WTC11 (cell line): ENCODE results near the gene PA2G4. TPM values are rescaled to one million over a fixed set of nuclear protein-coding genes. Genes with fewer than 3 reads are reported as not detected.

Source experiments
- CREB1 ChIP-seq: sonication (generic); formaldehyde crosslinking; IDR thresholded peaks from 2 replicates; pipeline ENCODE4 v1.8.0; 2023; ENCODE audit warnings: mild to moderate bottlenecking, missing genetic modification reagents
- GRHL2 ChIP-seq: fragments of 250-450 bp; sonication (Bioruptor Pico); IDR thresholded peaks from 2 replicates; pipeline ENCODE4 v1.8.0; 2022; ENCODE audit warnings: mild to moderate bottlenecking, moderate library complexity; ENCODE audit not compliant: insufficient replicate concordance, severe bottlenecking
- HMGA2 ChIP-seq: fragments of 250-450 bp; sonication (Bioruptor Pico); IDR thresholded peaks from 2 replicates; pipeline ENCODE4 v1.4.0; 2021; ENCODE audit warnings: mild to moderate bottlenecking, moderate library complexity
- HMGXB4 ChIP-seq: sonication (generic); formaldehyde crosslinking; IDR thresholded peaks from 2 replicates; pipeline ENCODE4 v1.8.1; 2023; ENCODE audit warnings: mild to moderate bottlenecking, moderate library complexity, missing genetic modification reagents
- IRF1 ChIP-seq: sonication (generic); formaldehyde crosslinking; IDR thresholded peaks from 2 replicates; pipeline ENCODE4 v1.8.0; 2023; ENCODE audit warnings: missing genetic modification reagents
- KAT7 ChIP-seq: sonication (generic); formaldehyde crosslinking; IDR thresholded peaks from 2 replicates; pipeline ENCODE4 v1.8.1; 2023; ENCODE audit warnings: missing genetic modification reagents, mild to moderate bottlenecking, borderline replicate concordance
- NFE2L1 ChIP-seq: sonication (generic); formaldehyde crosslinking; IDR thresholded peaks from 2 replicates; pipeline ENCODE4 v1.8.1; 2023; ENCODE audit warnings: missing genetic modification reagents
- NFYB ChIP-seq: sonication (generic); formaldehyde crosslinking; conservative IDR thresholded peaks from 2 replicates; pipeline ENCODE4 v1.8.0; 2022; ENCODE audit warnings: low read depth, missing genetic modification reagents
- OVOL2 ChIP-seq: fragments of 250-450 bp; sonication (Bioruptor Pico); IDR thresholded peaks from 2 replicates; pipeline ENCODE4 v1.9.0; 2021; ENCODE audit warnings: mild to moderate bottlenecking, borderline replicate concordance
- PRRX2 ChIP-seq: fragments of 250-450 bp; sonication (Bioruptor Pico); IDR thresholded peaks from 2 replicates; pipeline ENCODE4 v1.8.0; 2021; ENCODE audit warnings: mild to moderate bottlenecking
- RORB ChIP-seq: fragments of 250-450 bp; sonication (Bioruptor Pico); IDR thresholded peaks from 2 replicates; pipeline ENCODE4 v1.9.0; 2021; ENCODE audit warnings: mild to moderate bottlenecking
- TP53 ChIP-seq: sonication (generic); formaldehyde crosslinking; IDR thresholded peaks from 2 replicates; pipeline ENCODE4 v1.8.1; 2023; ENCODE audit warnings: mild to moderate bottlenecking, missing genetic modification reagents
- USF1 ChIP-seq: sonication (generic); formaldehyde crosslinking; IDR thresholded peaks from 2 replicates; pipeline ENCODE4 v1.8.0; 2022; ENCODE audit warnings: mild to moderate bottlenecking, missing genetic modification reagents
- ZNF138 ChIP-seq: sonication (generic); formaldehyde crosslinking; conservative IDR thresholded peaks from 2 replicates; pipeline ENCODE4 v1.8.1; 2022; ENCODE audit warnings: mild to moderate bottlenecking, moderate library complexity, missing genetic modification reagents
- ZNF396 ChIP-seq: fragments of 250-450 bp; sonication (Bioruptor Pico); IDR thresholded peaks from 2 replicates; pipeline ENCODE4 v1.8.0; 2021; ENCODE audit warnings: mild to moderate bottlenecking, moderate library complexity, borderline replicate concordance
- ZNF512 ChIP-seq: sonication (generic); formaldehyde crosslinking; IDR thresholded peaks from 2 replicates; pipeline ENCODE4 v1.8.1; 2022; ENCODE audit warnings: missing genetic modification reagents, borderline replicate concordance
- total RNA-seq: library from RNA; stranded (reverse); gene quantifications from 3 replicates; pipeline ENCODE4 v1.2.3, GENCODE V29; 2021
- TF ChIP-seq, protein P1 (sequence below): sonication (generic); formaldehyde crosslinking; IDR thresholded peaks from 2 replicates; pipeline ENCODE4 v1.8.0; 2022; ENCODE audit warnings: missing genetic modification reagents
- TF ChIP-seq, protein P2 (sequence below): sonication (generic); formaldehyde crosslinking; IDR thresholded peaks from 2 replicates; pipeline ENCODE4 v1.8.1; 2023; ENCODE audit warnings: mild to moderate bottlenecking, missing genetic modification reagents, borderline replicate concordance
- TF ChIP-seq, protein P3 (sequence below): sonication (generic); formaldehyde crosslinking; IDR thresholded peaks from 2 replicates; pipeline ENCODE4 v1.8.1; 2022; ENCODE audit warnings: low read depth, mild to moderate bottlenecking, moderate library complexity, missing genetic modification reagents, borderline replicate concordance
- TF ChIP-seq, protein P4 (sequence below): sonication (generic); formaldehyde crosslinking; IDR thresholded peaks from 2 replicates; pipeline ENCODE4 v1.8.1; 2023; ENCODE audit warnings: mild to moderate bottlenecking, missing genetic modification reagents, moderate library complexity
- TF ChIP-seq, protein P5 (sequence below): sonication (generic); formaldehyde crosslinking; IDR thresholded peaks from 2 replicates; pipeline ENCODE4 v1.8.1; 2023; ENCODE audit warnings: mild to moderate bottlenecking, missing genetic modification reagents

The PA2G4 gene
- total RNA-seq, 1 experiment from 2014 or later = 249 TPM

GRCh38 chr12:56157201-56158028, 53.1 kb downstream of the PA2G4 start (continued):
- TF ChIP-seq PRRX2 (CRISPR knock-in tag) (no peak), KAT7 (CRISPR knock-in tag) (no peak), ZNF396 (CRISPR knock-in tag) (no peak), CREB1 (CRISPR knock-in tag) (0 out of 2 replicates have a peak, but pooled peaks have one; percentile 18), RORB (no peak), TP53 (CRISPR knock-in tag) (no peak), NFYB (CRISPR knock-in tag) (no peak), ZNF512 (CRISPR knock-in tag) (no peak), HMGXB4 (CRISPR knock-in tag) (no peak), USF1 (CRISPR knock-in tag) (no peak), NFE2L1 (CRISPR knock-in tag) (no peak), OVOL2 (CRISPR knock-in tag) (no peak), ZNF138 (CRISPR knock-in tag) (no peak), HMGA2 (CRISPR knock-in tag) (no peak), GRHL2 (CRISPR knock-in tag) (no peak), IRF1 (CRISPR knock-in tag) (no peak)
- TF ChIP-seq, protein P1, sequence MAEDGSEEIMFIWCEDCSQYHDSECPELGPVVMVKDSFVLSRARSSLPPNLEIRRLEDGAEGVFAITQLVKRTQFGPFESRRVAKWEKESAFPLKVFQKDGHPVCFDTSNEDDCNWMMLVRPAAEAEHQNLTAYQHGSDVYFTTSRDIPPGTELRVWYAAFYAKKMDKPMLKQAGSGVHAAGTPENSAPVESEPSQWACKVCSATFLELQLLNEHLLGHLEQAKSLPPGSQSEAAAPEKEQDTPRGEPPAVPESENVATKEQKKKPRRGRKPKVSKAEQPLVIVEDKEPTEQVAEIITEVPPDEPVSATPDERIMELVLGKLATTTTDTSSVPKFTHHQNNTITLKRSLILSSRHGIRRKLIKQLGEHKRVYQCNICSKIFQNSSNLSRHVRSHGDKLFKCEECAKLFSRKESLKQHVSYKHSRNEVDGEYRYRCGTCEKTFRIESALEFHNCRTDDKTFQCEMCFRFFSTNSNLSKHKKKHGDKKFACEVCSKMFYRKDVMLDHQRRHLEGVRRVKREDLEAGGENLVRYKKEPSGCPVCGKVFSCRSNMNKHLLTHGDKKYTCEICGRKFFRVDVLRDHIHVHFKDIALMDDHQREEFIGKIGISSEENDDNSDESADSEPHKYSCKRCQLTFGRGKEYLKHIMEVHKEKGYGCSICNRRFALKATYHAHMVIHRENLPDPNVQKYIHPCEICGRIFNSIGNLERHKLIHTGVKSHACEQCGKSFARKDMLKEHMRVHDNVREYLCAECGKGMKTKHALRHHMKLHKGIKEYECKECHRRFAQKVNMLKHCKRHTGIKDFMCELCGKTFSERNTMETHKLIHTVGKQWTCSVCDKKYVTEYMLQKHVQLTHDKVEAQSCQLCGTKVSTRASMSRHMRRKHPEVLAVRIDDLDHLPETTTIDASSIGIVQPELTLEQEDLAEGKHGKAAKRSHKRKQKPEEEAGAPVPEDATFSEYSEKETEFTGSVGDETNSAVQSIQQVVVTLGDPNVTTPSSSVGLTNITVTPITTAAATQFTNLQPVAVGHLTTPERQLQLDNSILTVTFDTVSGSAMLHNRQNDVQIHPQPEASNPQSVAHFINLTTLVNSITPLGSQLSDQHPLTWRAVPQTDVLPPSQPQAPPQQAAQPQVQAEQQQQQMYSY = no peak
- TF ChIP-seq, protein P2, sequence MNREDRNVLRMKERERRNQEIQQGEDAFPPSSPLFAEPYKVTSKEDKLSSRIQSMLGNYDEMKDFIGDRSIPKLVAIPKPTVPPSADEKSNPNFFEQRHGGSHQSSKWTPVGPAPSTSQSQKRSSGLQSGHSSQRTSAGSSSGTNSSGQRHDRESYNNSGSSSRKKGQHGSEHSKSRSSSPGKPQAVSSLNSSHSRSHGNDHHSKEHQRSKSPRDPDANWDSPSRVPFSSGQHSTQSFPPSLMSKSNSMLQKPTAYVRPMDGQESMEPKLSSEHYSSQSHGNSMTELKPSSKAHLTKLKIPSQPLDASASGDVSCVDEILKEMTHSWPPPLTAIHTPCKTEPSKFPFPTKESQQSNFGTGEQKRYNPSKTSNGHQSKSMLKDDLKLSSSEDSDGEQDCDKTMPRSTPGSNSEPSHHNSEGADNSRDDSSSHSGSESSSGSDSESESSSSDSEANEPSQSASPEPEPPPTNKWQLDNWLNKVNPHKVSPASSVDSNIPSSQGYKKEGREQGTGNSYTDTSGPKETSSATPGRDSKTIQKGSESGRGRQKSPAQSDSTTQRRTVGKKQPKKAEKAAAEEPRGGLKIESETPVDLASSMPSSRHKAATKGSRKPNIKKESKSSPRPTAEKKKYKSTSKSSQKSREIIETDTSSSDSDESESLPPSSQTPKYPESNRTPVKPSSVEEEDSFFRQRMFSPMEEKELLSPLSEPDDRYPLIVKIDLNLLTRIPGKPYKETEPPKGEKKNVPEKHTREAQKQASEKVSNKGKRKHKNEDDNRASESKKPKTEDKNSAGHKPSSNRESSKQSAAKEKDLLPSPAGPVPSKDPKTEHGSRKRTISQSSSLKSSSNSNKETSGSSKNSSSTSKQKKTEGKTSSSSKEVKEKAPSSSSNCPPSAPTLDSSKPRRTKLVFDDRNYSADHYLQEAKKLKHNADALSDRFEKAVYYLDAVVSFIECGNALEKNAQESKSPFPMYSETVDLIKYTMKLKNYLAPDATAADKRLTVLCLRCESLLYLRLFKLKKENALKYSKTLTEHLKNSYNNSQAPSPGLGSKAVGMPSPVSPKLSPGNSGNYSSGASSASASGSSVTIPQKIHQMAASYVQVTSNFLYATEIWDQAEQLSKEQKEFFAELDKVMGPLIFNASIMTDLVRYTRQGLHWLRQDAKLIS = no peak
- TF ChIP-seq, protein P3, sequence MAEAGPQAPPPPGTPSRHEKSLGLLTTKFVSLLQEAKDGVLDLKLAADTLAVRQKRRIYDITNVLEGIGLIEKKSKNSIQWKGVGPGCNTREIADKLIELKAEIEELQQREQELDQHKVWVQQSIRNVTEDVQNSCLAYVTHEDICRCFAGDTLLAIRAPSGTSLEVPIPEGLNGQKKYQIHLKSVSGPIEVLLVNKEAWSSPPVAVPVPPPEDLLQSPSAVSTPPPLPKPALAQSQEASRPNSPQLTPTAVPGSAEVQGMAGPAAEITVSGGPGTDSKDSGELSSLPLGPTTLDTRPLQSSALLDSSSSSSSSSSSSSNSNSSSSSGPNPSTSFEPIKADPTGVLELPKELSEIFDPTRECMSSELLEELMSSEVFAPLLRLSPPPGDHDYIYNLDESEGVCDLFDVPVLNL (CRISPR knock-in tag) = 0 out of 2 replicates have a peak, but pooled peaks have one; percentile 32
- TF ChIP-seq, protein P4, sequence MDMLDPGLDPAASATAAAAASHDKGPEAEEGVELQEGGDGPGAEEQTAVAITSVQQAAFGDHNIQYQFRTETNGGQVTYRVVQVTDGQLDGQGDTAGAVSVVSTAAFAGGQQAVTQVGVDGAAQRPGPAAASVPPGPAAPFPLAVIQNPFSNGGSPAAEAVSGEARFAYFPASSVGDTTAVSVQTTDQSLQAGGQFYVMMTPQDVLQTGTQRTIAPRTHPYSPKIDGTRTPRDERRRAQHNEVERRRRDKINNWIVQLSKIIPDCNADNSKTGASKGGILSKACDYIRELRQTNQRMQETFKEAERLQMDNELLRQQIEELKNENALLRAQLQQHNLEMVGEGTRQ = no peak
- TF ChIP-seq, protein P5, sequence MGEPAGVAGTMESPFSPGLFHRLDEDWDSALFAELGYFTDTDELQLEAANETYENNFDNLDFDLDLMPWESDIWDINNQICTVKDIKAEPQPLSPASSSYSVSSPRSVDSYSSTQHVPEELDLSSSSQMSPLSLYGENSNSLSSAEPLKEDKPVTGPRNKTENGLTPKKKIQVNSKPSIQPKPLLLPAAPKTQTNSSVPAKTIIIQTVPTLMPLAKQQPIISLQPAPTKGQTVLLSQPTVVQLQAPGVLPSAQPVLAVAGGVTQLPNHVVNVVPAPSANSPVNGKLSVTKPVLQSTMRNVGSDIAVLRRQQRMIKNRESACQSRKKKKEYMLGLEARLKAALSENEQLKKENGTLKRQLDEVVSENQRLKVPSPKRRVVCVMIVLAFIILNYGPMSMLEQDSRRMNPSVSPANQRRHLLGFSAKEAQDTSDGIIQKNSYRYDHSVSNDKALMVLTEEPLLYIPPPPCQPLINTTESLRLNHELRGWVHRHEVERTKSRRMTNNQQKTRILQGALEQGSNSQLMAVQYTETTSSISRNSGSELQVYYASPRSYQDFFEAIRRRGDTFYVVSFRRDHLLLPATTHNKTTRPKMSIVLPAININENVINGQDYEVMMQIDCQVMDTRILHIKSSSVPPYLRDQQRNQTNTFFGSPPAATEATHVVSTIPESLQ (CRISPR knock-in tag) = no peak
